SU-DHL-6 (cell line): ENCODE data around the gene GIGYF2.

Experiments
- EZH2phosphoT487 ChIP-seq: fragments of 200-600 bp; sonication (generic), shearing (Covaris generic); conservative IDR thresholded peaks from 2 replicates; pipeline ENCODE4 v1.6.1; 2018; ENCODE audit warnings: mild to moderate bottlenecking, antibody characterized with exemption, low read length, moderate library complexity, mixed read lengths
- TF ChIP-seq, protein P1 (sequence below): fragments of 200-600 bp; sonication (generic); IDR thresholded peaks from one replicate; pipeline ENCODE4 v1.5.1; 2017; ENCODE audit warnings: antibody characterized with exemption, mild to moderate bottlenecking, low read length, moderate library complexity; ENCODE audit not compliant: insufficient read depth, poor library complexity, severe bottlenecking

GRCh38 chr2:232873292-232873908 is 176.3 kb downstream of the GIGYF2 start:
- no peak for TF ChIP-seq EZH2phosphoT487
- TF ChIP-seq, protein P1, sequence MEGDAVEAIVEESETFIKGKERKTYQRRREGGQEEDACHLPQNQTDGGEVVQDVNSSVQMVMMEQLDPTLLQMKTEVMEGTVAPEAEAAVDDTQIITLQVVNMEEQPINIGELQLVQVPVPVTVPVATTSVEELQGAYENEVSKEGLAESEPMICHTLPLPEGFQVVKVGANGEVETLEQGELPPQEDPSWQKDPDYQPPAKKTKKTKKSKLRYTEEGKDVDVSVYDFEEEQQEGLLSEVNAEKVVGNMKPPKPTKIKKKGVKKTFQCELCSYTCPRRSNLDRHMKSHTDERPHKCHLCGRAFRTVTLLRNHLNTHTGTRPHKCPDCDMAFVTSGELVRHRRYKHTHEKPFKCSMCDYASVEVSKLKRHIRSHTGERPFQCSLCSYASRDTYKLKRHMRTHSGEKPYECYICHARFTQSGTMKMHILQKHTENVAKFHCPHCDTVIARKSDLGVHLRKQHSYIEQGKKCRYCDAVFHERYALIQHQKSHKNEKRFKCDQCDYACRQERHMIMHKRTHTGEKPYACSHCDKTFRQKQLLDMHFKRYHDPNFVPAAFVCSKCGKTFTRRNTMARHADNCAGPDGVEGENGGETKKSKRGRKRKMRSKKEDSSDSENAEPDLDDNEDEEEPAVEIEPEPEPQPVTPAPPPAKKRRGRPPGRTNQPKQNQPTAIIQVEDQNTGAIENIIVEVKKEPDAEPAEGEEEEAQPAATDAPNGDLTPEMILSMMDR, result no peak
